ENCODE measurements around the gene STAG2. TPM values are rescaled to one million over a fixed set of nuclear protein-coding genes. Genes with fewer than 3 reads are reported as not detected.

STAG2 gene
- total RNA-seq, 2 donors from 2014 or later = 73.7 to 130 TPM

DNA sequence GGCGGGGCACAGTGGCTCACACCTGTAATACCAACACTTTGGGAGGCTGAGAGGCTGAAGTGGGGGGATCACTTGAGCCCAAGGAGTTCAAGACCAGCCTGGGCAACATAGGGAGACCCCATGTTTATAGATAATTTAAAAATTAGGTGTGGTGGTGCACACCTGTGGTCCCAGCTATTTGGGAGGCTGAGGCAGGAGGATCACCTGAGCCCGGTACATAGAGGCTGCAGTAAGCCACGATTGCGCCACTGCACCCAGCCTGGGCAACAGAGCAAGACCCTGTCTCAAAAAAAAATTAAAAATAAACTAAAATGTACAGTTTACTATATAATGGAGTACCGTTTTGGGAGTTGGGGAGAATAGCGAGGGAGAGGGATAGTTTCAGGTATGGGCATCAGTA is 4.2 kb downstream of the STAG2 start:
- H3K27me3 Mint-ChIP-seq (ENCODE audit: insufficient read depth) = no peaks in the 10 kb centered on the region
- Histone ChIP-seq H3K27me3 (ENCODE audit: control insufficient read depth, insufficient read depth, low read length, poor library complexity, severe bottlenecking) (no peaks in the 10 kb centered on the region), H3K9me3 (ENCODE audit: control insufficient read depth, low read length) (no peaks in the 10 kb centered on the region), H3K4me3 (ENCODE audit: low read length) (no peak overlapping the region), H3K36me3 (ENCODE audit: control insufficient read depth, insufficient read depth, low read length) (no peaks in the 10 kb centered on the region), H3K9ac (ENCODE audit: extremely low read depth, low read length, poor library complexity, severe bottlenecking) (no peak overlapping the region), H3K4me1 (ENCODE audit: control insufficient read depth, insufficient read depth, low read length) (no peaks in the 10 kb centered on the region), H3K27ac (ENCODE audit: low read depth, low read length) (no peak overlapping the region)
- DNase-seq = no peak
- H3K36me3 Mint-ChIP-seq (ENCODE audit: low read depth) = peaks cover 12% of the 10 kb centered on the region
- no peak overlapping the region for H3K4me3 Mint-ChIP-seq
- H3K27ac Mint-ChIP-seq = no peak overlapping the region
- peaks cover 10% of the 10 kb centered on the region for H3K9me3 Mint-ChIP-seq
- H3K4me1 Mint-ChIP-seq = peaks cover 16% of the 10 kb centered on the region
- WGBS, 2 experiments (ENCODE audit: insufficient coverage in 1 of 2, insufficient read length in 1 of 2) = 98 to 100% methylated on average over 3 to 5 of the region's 6 CpGs
- TF ChIP-seq, protein P1, sequence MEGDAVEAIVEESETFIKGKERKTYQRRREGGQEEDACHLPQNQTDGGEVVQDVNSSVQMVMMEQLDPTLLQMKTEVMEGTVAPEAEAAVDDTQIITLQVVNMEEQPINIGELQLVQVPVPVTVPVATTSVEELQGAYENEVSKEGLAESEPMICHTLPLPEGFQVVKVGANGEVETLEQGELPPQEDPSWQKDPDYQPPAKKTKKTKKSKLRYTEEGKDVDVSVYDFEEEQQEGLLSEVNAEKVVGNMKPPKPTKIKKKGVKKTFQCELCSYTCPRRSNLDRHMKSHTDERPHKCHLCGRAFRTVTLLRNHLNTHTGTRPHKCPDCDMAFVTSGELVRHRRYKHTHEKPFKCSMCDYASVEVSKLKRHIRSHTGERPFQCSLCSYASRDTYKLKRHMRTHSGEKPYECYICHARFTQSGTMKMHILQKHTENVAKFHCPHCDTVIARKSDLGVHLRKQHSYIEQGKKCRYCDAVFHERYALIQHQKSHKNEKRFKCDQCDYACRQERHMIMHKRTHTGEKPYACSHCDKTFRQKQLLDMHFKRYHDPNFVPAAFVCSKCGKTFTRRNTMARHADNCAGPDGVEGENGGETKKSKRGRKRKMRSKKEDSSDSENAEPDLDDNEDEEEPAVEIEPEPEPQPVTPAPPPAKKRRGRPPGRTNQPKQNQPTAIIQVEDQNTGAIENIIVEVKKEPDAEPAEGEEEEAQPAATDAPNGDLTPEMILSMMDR (conservative IDR thresholded peaks at IDR 0.05) = no peak

DNA sequence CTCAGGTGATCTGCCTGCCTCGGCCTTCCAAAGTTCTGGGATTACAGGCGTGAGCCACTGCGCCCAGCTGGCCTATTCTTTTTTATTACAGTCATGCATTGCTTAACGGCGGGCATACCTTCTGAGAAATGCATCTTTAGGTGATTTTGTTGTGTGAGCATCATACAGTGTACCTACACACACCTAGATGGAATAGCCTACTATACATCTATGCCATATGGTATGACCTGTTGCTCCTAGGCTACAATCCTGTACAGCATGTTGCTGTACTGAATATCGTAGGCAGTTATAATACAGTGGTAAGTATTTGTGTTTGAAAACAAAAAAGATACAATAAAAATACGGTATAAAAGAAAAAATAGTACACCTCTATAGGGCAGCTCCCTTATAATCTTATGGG is 6.0 kb downstream of the STAG2 start:
- H3K36me3 ChIP-seq (ENCODE audit: control insufficient read depth, insufficient read depth, low read length) = no peaks in the 10 kb centered on the region
- Mint-ChIP-seq H3K36me3 (ENCODE audit: low read depth) (peaks cover 22% of the 10 kb centered on the region), H3K4me1 (peaks cover 16% of the 10 kb centered on the region), H3K4me3 (no peak overlapping the region), H3K27ac (no peak overlapping the region), H3K27me3 (ENCODE audit: insufficient read depth) (no peaks in the 10 kb centered on the region), H3K9me3 (peaks cover 13% of the 10 kb centered on the region)
- H3K4me3 ChIP-seq (ENCODE audit: low read length) = no peak overlapping the region
- no peaks in the 10 kb centered on the region for H3K9me3 ChIP-seq (ENCODE audit: control insufficient read depth, low read length)
- TF ChIP-seq, protein P1 (conservative IDR thresholded peaks at IDR 0.05) = no peak
- no peaks in the 10 kb centered on the region for H3K4me1 ChIP-seq (ENCODE audit: control insufficient read depth, insufficient read depth, low read length)
- H3K27ac ChIP-seq (ENCODE audit: low read depth, low read length) = no peak overlapping the region
- 90 to 95% methylated on average over 2 to 5 of the region's 7 CpGs for WGBS, 2 experiments (ENCODE audit: insufficient coverage in 1 of 2, insufficient read length in 1 of 2)
- no peaks in the 10 kb centered on the region for H3K27me3 ChIP-seq (ENCODE audit: control insufficient read depth, insufficient read depth, low read length, poor library complexity, severe bottlenecking)
- H3K9ac ChIP-seq (ENCODE audit: extremely low read depth, low read length, poor library complexity, severe bottlenecking) = no peak overlapping the region
- DNase-seq = no peak

DNA sequence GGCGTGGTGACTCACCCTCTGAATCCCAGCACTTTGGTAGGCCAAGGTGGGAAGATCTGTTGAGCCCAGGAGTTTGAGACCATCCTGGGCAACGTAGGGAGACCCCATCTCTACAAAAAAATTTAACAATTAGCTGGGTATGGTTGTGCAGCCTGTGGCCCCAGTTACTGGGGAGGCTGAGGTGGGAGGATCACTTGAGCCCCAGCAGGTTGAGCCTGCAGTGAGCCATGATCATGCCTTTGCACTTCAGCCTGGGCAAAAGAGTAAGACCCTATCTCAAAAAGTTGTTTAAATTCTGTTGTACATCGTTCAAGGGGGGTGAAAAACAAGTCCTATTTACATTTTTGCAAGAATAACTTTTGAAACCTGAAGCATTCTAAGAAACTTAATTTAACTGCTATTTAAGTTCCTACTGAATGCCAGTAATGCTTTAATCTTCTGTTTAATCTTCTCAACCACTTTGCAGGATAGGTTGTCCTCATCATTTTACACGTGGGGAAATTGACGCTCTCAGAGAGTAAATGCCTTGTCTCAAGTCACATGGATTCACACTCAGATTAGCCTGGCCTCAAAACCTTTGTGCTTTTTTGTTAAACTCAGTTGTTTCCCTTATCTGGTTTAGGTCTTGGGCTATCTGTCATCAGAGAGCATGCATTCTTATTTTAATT is 7.0 kb downstream of the STAG2 start:
- Histone ChIP-seq H3K4me1 (ENCODE audit: control insufficient read depth, insufficient read depth, low read length) (no peaks in the 10 kb centered on the region), H3K9me3 (ENCODE audit: control insufficient read depth, low read length) (no peaks in the 10 kb centered on the region), H3K27me3 (ENCODE audit: control insufficient read depth, insufficient read depth, low read length, poor library complexity, severe bottlenecking) (no peaks in the 10 kb centered on the region), H3K9ac (ENCODE audit: extremely low read depth, low read length, poor library complexity, severe bottlenecking) (no peak overlapping the region), H3K36me3 (ENCODE audit: control insufficient read depth, insufficient read depth, low read length) (no peaks in the 10 kb centered on the region), H3K27ac (ENCODE audit: low read depth, low read length) (no peak overlapping the region), H3K4me3 (ENCODE audit: low read length) (no peak overlapping the region)
- Mint-ChIP-seq H3K27ac (no peak overlapping the region), H3K9me3 (peaks cover 11% of the 10 kb centered on the region), H3K27me3 (ENCODE audit: insufficient read depth) (no peaks in the 10 kb centered on the region), H3K36me3 (ENCODE audit: low read depth) (peaks cover 22% of the 10 kb centered on the region), H3K4me3 (no peak overlapping the region), H3K4me1 (peaks cover 16% of the 10 kb centered on the region)
- 64 to 72% methylated on average over 2 to 4 of the region's 5 CpGs for WGBS, 2 experiments (ENCODE audit: insufficient coverage in 1 of 2, insufficient read length in 1 of 2)
- no peak for DNase-seq
- TF ChIP-seq, protein P1 (conservative IDR thresholded peaks at IDR 0.05) = no peak
